GM12873 (cell line): ENCODE data around the gene PIMREG.

Experiments
- TF ChIP-seq, protein P1 (sequence below): IDR thresholded peaks from 2 replicates; pipeline ENCODE4 v1.5.1; 2012; ENCODE audit warnings: low read depth, mild to moderate bottlenecking, moderate library complexity, low read length, control low read depth; ENCODE audit not compliant: insufficient read depth; ENCODE audit errors: missing control alignments

The PIMREG gene

DNA sequence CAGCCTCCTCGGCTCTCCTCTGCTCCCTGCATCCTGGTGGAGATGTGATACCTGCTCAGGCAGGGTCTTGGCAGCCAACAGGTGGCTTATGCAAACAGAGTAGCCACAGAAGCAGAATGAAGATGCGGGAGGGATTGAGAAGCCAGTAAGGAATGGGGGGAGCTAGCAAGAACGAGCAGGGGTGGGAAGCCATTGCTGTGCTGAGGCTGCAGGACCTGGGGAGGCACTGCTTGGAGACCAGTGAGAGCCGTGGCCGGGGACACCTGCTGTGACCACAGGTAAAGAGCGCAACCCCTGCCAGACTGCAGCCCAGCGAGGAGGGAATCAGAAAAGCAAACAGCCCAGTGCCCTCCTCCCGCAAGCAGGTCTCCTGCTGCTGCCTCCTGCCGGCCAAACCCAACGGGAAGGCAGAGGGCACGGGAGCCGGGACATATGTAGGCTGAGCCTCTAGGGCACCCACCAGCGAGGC lies 24.0 kb upstream of the PIMREG start:
- TF ChIP-seq, protein P1, sequence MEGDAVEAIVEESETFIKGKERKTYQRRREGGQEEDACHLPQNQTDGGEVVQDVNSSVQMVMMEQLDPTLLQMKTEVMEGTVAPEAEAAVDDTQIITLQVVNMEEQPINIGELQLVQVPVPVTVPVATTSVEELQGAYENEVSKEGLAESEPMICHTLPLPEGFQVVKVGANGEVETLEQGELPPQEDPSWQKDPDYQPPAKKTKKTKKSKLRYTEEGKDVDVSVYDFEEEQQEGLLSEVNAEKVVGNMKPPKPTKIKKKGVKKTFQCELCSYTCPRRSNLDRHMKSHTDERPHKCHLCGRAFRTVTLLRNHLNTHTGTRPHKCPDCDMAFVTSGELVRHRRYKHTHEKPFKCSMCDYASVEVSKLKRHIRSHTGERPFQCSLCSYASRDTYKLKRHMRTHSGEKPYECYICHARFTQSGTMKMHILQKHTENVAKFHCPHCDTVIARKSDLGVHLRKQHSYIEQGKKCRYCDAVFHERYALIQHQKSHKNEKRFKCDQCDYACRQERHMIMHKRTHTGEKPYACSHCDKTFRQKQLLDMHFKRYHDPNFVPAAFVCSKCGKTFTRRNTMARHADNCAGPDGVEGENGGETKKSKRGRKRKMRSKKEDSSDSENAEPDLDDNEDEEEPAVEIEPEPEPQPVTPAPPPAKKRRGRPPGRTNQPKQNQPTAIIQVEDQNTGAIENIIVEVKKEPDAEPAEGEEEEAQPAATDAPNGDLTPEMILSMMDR, result peak; percentile 53

DNA sequence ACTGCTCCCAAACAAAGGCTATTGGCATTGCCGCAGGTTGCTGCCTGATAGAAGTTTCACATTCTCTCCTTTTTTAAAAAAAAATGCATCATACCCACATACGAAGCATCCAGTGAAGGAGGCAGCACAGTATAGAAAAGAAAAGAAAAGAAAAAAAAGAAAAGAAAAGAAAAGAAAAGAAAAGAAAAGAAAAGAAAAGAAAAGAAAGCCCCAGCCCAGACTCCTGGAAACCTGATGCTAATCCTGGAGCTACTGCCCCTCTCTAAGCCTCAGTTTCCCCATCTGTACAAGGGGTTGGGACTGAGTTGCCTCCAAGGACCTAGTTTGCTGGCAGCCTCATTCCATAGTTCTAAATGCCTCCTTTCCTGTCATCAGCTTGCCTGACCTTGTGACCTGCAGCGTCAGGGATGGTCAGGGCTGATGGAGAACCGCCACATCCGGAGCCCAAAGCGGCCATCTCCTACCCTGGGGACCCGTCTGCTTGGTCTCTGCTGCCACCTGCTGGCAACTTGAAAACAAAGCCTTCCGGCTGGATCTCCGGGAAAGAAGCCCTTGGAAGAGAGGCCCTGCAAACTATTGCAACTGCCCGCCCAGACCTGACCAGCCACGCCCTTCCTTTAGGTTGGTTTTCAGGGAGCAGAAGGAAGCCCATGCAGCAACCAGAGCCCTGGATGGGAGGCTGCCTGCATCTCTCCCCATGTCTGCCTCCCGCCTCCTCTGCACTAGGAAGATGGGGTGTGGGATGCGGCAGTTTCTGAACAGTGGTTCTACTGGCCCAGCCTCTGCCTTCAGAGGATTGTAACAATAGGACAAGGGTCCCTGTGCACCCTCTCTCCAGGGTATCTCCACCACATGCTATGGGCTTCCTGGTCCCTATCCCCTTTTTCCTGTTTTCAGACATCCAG lies 22.3 kb upstream of the PIMREG start:
- TF ChIP-seq, protein P1, result peak; percentile 89

DNA sequence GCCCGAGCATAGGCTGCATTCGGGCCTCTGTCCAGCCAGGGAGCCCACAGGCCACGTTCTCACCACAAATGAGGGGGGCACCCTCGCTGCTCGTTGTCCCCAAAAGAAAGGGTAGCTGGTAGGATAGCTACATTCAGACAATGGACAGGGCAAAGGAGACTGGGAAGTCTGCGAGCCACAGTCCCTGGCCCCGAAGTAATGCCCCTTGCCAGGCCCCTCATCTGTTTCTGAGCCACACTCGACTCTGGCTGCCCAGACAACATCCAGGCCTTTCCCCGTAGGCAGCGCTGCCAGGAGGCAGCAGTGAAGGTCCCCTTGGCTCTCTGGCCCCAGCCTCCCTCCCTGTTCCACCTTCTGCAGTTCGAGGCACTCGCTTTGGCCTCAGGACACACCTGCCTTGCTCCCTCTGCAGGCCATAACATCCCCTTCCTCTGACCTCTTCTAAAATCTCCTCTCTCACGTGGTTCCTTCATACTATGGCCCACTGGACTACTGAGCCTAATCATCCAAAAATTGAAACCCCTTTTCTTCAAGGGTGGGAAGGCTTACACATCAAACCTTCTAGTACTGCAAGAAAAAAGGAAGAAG lies 21.5 kb upstream of the PIMREG start:
- TF ChIP-seq, protein P1, result no peak

DNA sequence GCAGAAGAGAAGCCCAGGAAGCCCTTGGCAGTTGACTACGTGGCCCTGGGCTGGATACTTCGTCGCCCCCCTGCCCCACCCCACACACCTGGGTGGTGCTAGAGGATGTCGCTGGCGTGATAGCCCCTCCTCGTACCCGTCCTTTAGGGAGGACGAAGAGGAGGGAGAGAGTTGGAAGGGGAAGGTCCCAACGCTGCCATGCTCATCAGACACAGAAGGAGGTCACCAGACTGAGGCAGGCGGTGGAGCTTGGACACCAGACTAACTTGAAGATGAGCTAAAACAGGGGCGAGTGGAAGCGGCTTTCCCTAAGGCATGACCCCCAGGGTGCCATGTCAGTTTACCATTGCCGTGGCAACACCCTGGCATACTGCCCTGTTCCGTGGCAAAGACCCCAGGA lies 20.3 kb upstream of the PIMREG start:
- TF ChIP-seq, protein P1, result no peak

DNA sequence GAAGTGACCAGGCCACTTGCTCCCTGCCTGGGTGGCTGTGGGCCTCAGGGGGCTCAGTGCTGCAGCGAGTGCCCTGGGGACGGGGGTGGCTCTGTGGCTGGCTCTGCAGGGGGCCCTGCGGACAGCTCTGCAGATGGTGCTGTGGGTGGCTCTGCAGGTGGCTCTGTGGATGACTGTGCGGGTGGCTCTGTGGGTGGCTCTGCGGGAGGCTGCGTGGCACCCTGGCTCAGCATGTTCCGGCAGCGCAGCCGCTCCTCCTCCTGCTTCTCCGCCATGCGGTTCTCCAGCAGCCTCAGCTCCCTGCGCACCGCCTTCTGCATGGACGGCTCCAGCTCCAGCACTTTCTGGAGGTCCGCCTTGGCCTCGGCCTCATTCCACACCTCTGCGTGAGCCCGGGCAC lies 18.8 kb upstream of the PIMREG start:
- TF ChIP-seq, protein P1, result no peak

DNA sequence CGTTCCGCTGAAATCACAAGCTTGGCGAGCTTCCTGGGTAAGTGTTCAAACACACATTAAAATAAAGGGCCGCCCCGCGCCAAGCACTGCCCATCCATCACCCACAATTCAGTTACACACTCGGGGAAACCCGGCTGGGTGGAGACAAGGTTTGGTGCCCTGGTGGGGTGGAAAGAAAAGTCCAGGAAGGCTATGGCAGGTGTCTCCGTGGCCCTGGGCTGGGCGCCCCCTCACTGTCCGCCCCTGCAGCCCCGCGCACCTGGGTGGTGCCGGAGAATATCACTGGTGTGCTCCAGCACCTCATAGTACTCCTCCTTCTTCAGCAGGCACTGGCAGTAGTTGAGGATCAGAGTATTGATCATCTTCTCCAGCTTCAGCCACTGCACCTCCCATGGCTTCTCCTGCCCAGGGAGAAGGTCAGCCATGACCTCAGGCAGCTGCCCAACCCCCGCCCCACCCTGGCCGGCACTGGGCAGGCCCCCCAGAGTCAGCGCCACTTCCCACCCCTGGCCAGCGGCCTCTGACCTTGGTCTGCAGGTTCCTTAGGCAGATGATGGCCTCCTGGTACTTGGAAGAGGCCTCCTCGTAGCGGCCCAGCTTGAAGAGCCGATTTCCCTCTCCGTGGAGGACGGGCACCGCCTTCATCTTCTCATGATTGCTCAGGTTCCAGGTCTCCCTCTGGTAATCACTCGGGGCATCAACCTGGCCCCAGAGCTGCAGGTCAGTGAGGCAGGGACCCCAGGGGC lies 17.7 kb upstream of the PIMREG start:
- TF ChIP-seq, protein P1, result no peak
